IgD-negative memory B cell (primary cell): ENCODE results near the gene ZNF175. TPM values are rescaled to one million over a fixed set of nuclear protein-coding genes. Genes with fewer than 3 reads are reported as not detected.

ENCODE experiments used
- H3K27ac Mint-ChIP-seq, 3 donors: one replicate each; pipeline ENCODE4 v1.8.0; 2020 to 2022; ENCODE audit warnings: mild to moderate bottlenecking in 3 of 3, mixed read lengths in 3 of 3, moderate library complexity in 1 of 3
- H3K27me3 Mint-ChIP-seq: one replicate; pipeline ENCODE4 v1.8.0; 2021; ENCODE audit warnings: mixed read lengths
- H3K36me3 Mint-ChIP-seq: one replicate; pipeline ENCODE4 v1.8.0; 2020; ENCODE audit warnings: mild to moderate bottlenecking, mixed read lengths
- H3K4me1 Mint-ChIP-seq, 3 donors: one replicate each; pipeline ENCODE4 v1.8.0; 2020 to 2022; ENCODE audit warnings: mixed read lengths in 3 of 3, mild to moderate bottlenecking in 1 of 3
- H3K4me3 Mint-ChIP-seq, 4 donors: one replicate each; pipeline ENCODE4 v1.8.0; 2020 to 2022; ENCODE audit warnings: mild to moderate bottlenecking in 4 of 4, mixed read lengths in 4 of 4, moderate library complexity in 3 of 4
- H3K9me3 Mint-ChIP-seq, 3 donors: one replicate each; pipeline ENCODE4 v1.8.0; 2020 to 2021; ENCODE audit warnings: mixed read lengths in 3 of 3, mild to moderate bottlenecking in 1 of 3
- polyA plus RNA-seq: library from polyadenylated mRNA; unstranded; fragments of 300-500 nt; fragmentation: Illumina TruSeq; gene quantifications from one replicate; pipeline ENCODE4 v1.2.3, GENCODE V29; 2021

Gene ZNF175
- polyA plus RNA-seq, 1 donor from 2014 or later, result 4.9 TPM

- peak overlapping the region in 2 of 4 donors; percentile 55 to 84 for H3K4me3 Mint-ChIP-seq
- H3K27me3 Mint-ChIP-seq, result peaks cover 3% of the 10 kb centered on the region
- H3K9me3 Mint-ChIP-seq, result peaks cover 0 to 2% (median 0%) of the 10 kb centered on the region in 3 donors
- peak overlapping the region in 2 of 3 donors; percentile 14 to 52 for H3K27ac Mint-ChIP-seq
- H3K36me3 Mint-ChIP-seq, result peaks cover 3% of the 10 kb centered on the region
- H3K4me1 Mint-ChIP-seq, result peaks cover 17 to 40% (median 19%) of the 10 kb centered on the region in 3 donors
These were observed 6.3 kb upstream of the ZNF175 start for GRCh38 chr19:51564791-51565190.

DNA sequence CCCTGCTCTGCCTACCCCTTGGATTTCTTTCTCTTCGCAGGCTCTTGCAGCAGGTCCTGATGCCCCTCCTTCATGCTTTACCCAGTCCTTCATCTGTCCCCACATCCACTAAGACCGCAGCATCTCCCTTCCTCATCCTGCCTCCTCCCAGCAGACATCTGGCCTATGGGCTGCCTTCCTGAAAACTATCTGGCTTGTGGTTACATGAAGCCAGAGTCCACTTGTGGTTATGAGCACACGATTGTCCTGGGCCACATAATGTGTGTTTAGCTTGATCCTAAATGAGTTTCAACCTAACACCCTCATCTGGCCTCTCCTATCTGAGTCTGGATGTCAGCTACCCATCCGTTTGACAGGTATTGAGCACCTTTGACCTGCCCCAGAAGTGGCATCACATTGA is 5.5 kb upstream of the ZNF175 start:
- Mint-ChIP-seq H3K4me3 (no peak overlapping the region), H3K27me3 (peaks cover 3% of the 10 kb centered on the region), H3K36me3 (peaks cover 3% of the 10 kb centered on the region), H3K9me3 (peaks cover 0 to 2% (median 0%) of the 10 kb centered on the region in 3 donors), H3K27ac (peak overlapping the region in 1 of 3 donors; percentile 26), H3K4me1 (peaks cover 19 to 43% (median 21%) of the 10 kb centered on the region in 3 donors)

DNA sequence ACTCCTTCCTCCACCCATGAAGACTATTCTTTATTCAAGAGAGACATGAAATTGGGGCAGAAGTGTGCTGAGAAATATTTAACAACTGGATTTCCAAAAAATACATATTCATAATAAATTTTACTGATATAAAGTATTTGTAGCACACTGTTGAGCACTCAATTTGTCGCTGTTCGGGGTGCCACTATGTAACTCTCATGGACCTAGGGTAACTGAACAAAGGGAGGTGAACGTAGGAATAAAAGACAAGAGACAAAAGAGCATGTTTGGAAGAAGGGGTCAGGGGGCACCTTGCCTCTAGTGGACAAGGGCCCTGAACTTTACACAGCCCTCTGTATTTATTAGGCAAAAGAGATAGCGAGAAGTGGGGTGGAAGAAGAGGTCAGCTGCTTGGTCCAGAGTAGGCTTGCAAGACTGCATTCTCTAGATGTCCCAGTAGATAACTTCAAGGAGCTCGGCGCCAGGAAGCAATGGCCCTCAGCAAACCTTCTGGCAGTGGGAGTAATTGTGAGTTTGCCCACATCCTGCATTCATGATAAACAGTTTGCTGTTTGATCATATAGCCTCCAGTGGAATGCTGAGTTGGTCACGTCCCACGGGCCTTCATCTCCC is 4.5 kb upstream of the ZNF175 start:
- Mint-ChIP-seq H3K9me3 (peaks cover 0 to 2% (median 0%) of the 10 kb centered on the region in 3 donors), H3K27ac (no peak overlapping the region), H3K27me3 (peaks cover 3% of the 10 kb centered on the region), H3K4me1 (peaks cover 22 to 43% (median 27%) of the 10 kb centered on the region in 3 donors), H3K4me3 (no peak overlapping the region), H3K36me3 (no peaks in the 10 kb centered on the region)

DNA sequence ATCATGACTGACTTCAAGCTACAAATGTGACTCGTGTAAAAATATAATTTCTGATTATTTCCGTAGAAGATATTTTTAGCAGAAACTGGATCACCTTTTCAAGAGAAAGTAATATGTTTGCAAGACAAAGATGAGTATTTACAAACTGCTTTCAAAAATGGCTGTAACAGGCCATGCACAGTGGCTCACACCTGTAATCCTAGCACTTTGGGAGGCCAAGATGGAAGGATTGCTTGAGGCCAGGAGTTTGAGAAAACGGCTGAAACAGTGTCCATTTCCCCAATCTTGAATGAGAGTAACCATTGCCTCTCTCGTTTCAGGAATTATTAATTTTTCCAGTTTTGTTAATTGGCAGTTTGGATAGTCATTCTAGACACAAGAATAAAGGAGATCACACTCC is 3.5 kb upstream of the ZNF175 start:
- peaks cover 3% of the 10 kb centered on the region for H3K27me3 Mint-ChIP-seq
- no peak overlapping the region for H3K4me3 Mint-ChIP-seq
- peaks cover 31 to 49% (median 37%) of the 10 kb centered on the region in 3 donors for H3K4me1 Mint-ChIP-seq
- H3K27ac Mint-ChIP-seq, result no peak overlapping the region
- no peaks in the 10 kb centered on the region for H3K36me3 Mint-ChIP-seq
- peaks cover 0 to 2% (median 0%) of the 10 kb centered on the region in 3 donors for H3K9me3 Mint-ChIP-seq

- Mint-ChIP-seq H3K36me3 (no peaks in the 10 kb centered on the region), H3K27ac (no peak overlapping the region), H3K4me3 (peak overlapping the region in 1 of 4 donors; percentile 54), H3K27me3 (peaks cover 3% of the 10 kb centered on the region), H3K9me3 (peaks cover 0 to 2% (median 0%) of the 10 kb centered on the region in 3 donors), H3K4me1 (peaks cover 34 to 49% (median 37%) of the 10 kb centered on the region in 3 donors)
These were observed 2.6 kb upstream of the ZNF175 start for GRCh38 chr19:51568456-51568855.

DNA sequence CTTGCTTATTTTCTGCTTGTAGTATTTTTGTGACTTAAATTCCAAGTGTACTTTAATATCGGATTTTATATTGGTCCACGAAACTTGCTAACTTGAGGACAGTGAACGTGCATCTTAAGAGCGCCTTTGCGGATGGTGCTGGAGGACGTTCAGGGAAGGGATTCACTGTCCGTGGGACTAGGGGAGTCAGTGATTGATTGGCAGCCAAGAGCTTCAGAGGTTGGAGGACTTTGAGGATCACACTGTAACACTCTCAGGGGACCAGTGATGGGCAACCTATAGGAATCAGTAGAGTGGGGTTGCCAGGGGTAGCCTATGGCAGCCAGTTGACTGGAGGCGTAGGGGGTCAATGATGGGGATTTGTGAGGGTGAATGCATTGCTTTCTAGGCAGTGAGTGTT is 516 bp downstream of the ZNF175 start:
- Mint-ChIP-seq H3K9me3 (no peaks in the 10 kb centered on the region), H3K36me3 (peaks cover 6% of the 10 kb centered on the region), H3K4me1 (peaks cover 23 to 38% (median 25%) of the 10 kb centered on the region in 3 donors), H3K4me3 (peak overlapping the region; percentile 95 to 100 (median 98)), H3K27ac (peak overlapping the region in 2 of 3 donors; percentile 20 to 94), H3K27me3 (no peaks in the 10 kb centered on the region)

DNA sequence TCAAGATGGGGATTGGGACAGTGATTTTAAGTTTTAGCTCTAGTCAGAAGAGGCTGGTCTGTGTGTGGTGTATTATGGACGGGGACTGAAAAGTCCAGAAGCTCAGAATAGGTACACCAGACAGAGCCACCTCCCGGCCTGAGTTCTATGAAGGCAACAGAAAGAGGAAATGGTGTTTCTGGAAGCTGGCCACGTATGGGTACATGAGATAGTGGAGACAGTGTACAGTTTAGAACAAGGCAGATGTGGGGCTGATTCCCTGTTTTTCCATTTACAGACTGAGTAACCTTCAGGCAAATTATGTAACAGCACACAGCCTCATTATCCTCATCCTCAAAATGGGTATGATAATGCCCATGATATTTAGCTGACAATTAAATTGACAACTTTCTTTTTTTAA is 1.3 kb downstream of the ZNF175 start:
- Mint-ChIP-seq H3K36me3 (peaks cover 6% of the 10 kb centered on the region), H3K4me1 (peaks cover 29 to 45% (median 30%) of the 10 kb centered on the region in 3 donors), H3K4me3 (peak overlapping the region; percentile 95 to 100 (median 98)), H3K27me3 (no peaks in the 10 kb centered on the region), H3K9me3 (no peaks in the 10 kb centered on the region), H3K27ac (peak overlapping the region in 2 of 3 donors; percentile 20 to 65)

GRCh38 chr19:51572908-51573307 is 1.8 kb downstream of the ZNF175 start:
- peak overlapping the region in 1 of 3 donors; percentile 10 for H3K27ac Mint-ChIP-seq

DNA sequence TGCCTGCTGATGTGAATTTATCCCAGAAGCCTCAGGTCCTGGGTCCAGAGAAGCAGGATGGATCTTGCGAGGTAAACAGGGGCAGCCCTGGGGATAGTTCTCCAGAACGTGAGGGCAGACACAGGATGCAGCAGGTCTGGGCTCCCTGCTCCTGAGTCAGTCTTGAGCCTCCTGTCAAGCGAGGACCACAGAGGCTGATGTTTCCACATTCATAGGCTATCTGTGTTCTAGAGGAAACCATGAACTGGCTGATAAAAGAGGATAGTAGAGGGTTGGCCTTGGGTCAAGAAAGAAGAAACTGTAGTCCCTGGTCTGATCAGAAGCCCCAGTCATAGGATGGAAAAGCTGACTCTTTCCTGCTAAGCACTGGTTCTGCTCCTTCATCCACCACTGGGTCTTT is 2.2 kb downstream of the ZNF175 start:
- H3K4me3 Mint-ChIP-seq, result peak overlapping the region in 2 of 4 donors; percentile 20 to 45
- peaks cover 29 to 40% (median 30%) of the 10 kb centered on the region in 3 donors for H3K4me1 Mint-ChIP-seq
- no peaks in the 10 kb centered on the region for H3K27me3 Mint-ChIP-seq
- no peak overlapping the region for H3K27ac Mint-ChIP-seq
- H3K36me3 Mint-ChIP-seq, result peaks cover 6% of the 10 kb centered on the region
- no peaks in the 10 kb centered on the region for H3K9me3 Mint-ChIP-seq

More at GRCh38 chr19:51572908-51573307, 1.8 kb downstream of the ZNF175 start:
- Mint-ChIP-seq H3K9me3 (no peaks in the 10 kb centered on the region), H3K27me3 (no peaks in the 10 kb centered on the region), H3K4me1 (peaks cover 29 to 45% (median 30%) of the 10 kb centered on the region in 3 donors), H3K4me3 (peak overlapping the region in 2 of 4 donors; percentile 20 to 45), H3K36me3 (peaks cover 6% of the 10 kb centered on the region)

- H3K4me3 Mint-ChIP-seq, result peak overlapping the region in 2 of 4 donors; percentile 30 to 52
- H3K36me3 Mint-ChIP-seq, result peaks cover 11% of the 10 kb centered on the region
- peaks cover 16 to 27% (median 27%) of the 10 kb centered on the region in 3 donors for H3K4me1 Mint-ChIP-seq
- H3K9me3 Mint-ChIP-seq, result no peaks in the 10 kb centered on the region
- H3K27ac Mint-ChIP-seq, result peak overlapping the region in 2 of 3 donors; percentile 13 to 19
- no peaks in the 10 kb centered on the region for H3K27me3 Mint-ChIP-seq
These were observed 5.8 kb downstream of the ZNF175 start for GRCh38 chr19:51576850-51577249.

- peaks cover 14 to 48% (median 21%) of the 10 kb centered on the region in 3 donors for H3K9me3 Mint-ChIP-seq
- H3K36me3 Mint-ChIP-seq, result peaks cover 28% of the 10 kb centered on the region
- H3K27ac Mint-ChIP-seq, result no peak overlapping the region
These were observed 15.1 kb downstream of the ZNF175 start for GRCh38 chr19:51586103-51586728.

GRCh38 chr19:51586799-51587198 is 15.7 kb downstream of the ZNF175 start:
- no peaks in the 10 kb centered on the region for H3K27me3 Mint-ChIP-seq
- H3K9me3 Mint-ChIP-seq, result peaks cover 14 to 48% (median 21%) of the 10 kb centered on the region in 3 donors
- no peak overlapping the region for H3K27ac Mint-ChIP-seq
- no peak overlapping the region for H3K4me3 Mint-ChIP-seq
- H3K4me1 Mint-ChIP-seq, result no peaks in the 10 kb centered on the region
- peaks cover 28% of the 10 kb centered on the region for H3K36me3 Mint-ChIP-seq

More at GRCh38 chr19:51586103-51586728, 15.1 kb downstream of the ZNF175 start:
- no peaks in the 10 kb centered on the region for H3K27me3 Mint-ChIP-seq
- no peak overlapping the region for H3K4me3 Mint-ChIP-seq
- no peaks in the 10 kb centered on the region for H3K4me1 Mint-ChIP-seq

GRCh38 chr19:51587264-51588191 is 16.4 kb downstream of the ZNF175 start:
- Mint-ChIP-seq H3K9me3 (peaks cover 14 to 48% (median 21%) of the 10 kb centered on the region in 3 donors), H3K4me1 (no peaks in the 10 kb centered on the region), H3K27ac (no peak overlapping the region), H3K4me3 (no peak overlapping the region), H3K27me3 (no peaks in the 10 kb centered on the region), H3K36me3 (peaks cover 28% of the 10 kb centered on the region)

DNA sequence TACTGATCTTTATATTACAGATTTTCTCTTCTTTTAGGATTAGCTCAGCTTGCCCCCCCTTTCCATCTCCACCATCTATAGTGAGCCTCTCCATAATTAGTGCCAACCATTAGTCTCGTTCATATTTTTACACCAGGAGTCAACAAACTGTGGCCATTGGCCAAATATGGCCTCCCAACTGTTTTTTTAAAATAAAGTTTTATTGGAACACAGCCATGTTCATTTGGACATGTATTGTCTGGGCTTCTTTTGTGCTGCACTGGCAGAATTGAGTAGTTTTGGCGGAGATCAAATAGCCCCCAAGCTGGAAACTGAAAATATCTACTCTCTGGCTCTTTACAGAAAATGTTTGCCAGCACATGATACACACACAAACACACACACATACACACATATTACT is 18.4 kb downstream of the ZNF175 start:
- Mint-ChIP-seq H3K27me3 (no peaks in the 10 kb centered on the region), H3K36me3 (peaks cover 19% of the 10 kb centered on the region), H3K9me3 (peaks cover 14 to 36% (median 21%) of the 10 kb centered on the region in 3 donors), H3K27ac (no peak overlapping the region), H3K4me3 (no peak overlapping the region), H3K4me1 (peaks cover 5 to 11% (median 10%) of the 10 kb centered on the region in 3 donors)
